PC-9 (cell line): Measurements from ENCODE around the gene MAPRE3. TPM values are rescaled to one million over a fixed set of nuclear protein-coding genes. Genes with fewer than 3 reads are reported as not detected.
A peak's percentile ranks its signal among the peaks of the same experiment; 100 is the strongest.

Experiments
- BruUV-seq: library from RNA; stranded (reverse); fragments of 400-500 nt; replicated peaks from 2 replicates; lab custom pipeline; 2021; lab: Mats Ljungman, UMichigan
- CTCF ChIA-PET: fragments of 300-600 bp; sonication (Branson Sonifier 250); formaldehyde crosslinking; loops from one replicate; lab custom pipeline; 2022; ENCODE audit warnings: antibody characterized with exemption; lab: Charles Lee
- POLR2A ChIA-PET: fragments of 300-600 bp; sonication (Branson Sonifier 250); formaldehyde crosslinking; loops from one replicate; lab custom pipeline; 2022; ENCODE audit warnings: antibody characterized with exemption; ENCODE audit not compliant: unreplicated experiment; lab: Charles Lee
- DNase-seq, 2 experiments: peaks; one replicate each; pipeline versions ENCODE4 v3.0.0 to v3.0.0-alpha.2; 2015 to 2022; ENCODE audit warnings: mixed read lengths in 1 of 2
- H2AFZ ChIP-seq: fragments of 200-600 bp; sonication (generic); 2 replicates; pipeline ENCODE4 v1.8.1; 2017; ENCODE audit warnings: antibody characterized with exemption
- H3F3A ChIP-seq: fragments of 200-600 bp; sonication (generic); 2 replicates; pipeline ENCODE4 v1.8.1; 2017; ENCODE audit warnings: antibody characterized with exemption, mild to moderate bottlenecking, low read depth; ENCODE audit not compliant: insufficient read depth
- H3K27ac ChIP-seq: fragments of 200-600 bp; sonication (generic); 2 replicates; pipeline ENCODE4 v1.6.1; 2016; ENCODE audit warnings: mixed run types
- H3K27me3 ChIP-seq: fragments of 200-600 bp; sonication (generic); 2 replicates; pipeline ENCODE4 v1.6.1; 2016; ENCODE audit warnings: low read depth, mixed run types; ENCODE audit not compliant: insufficient read depth
- H3K36me3 ChIP-seq: fragments of 200-600 bp; sonication (generic); 2 replicates; pipeline ENCODE4 v1.6.1; 2016; ENCODE audit warnings: low read depth, mixed run types
- H3K4me1 ChIP-seq: fragments of 200-600 bp; sonication (generic); replicated peaks from 2 replicates; pipeline ENCODE4 v1.6.1; 2016; ENCODE audit warnings: mixed run types; ENCODE audit not compliant: insufficient read depth
- H3K4me2 ChIP-seq: fragments of 200-600 bp; sonication (generic); 2 replicates; pipeline ENCODE4 v1.6.1; 2017; ENCODE audit warnings: mixed run types
- H3K4me3 ChIP-seq: fragments of 200-600 bp; sonication (generic); 2 replicates; pipeline ENCODE4 v1.6.1; 2016; ENCODE audit warnings: mixed run types
- H3K79me2 ChIP-seq: fragments of 200-600 bp; sonication (generic); 2 replicates; pipeline ENCODE4 v1.6.1; 2017; ENCODE audit warnings: low read depth, mixed run types
- H3K9me2 ChIP-seq: fragments of 200-600 bp; sonication (generic); 2 replicates; pipeline ENCODE4 v1.8.1; 2017; ENCODE audit warnings: mild to moderate bottlenecking; ENCODE audit not compliant: insufficient read depth
- H3K9me3 ChIP-seq: fragments of 200-600 bp; sonication (generic); 2 replicates; pipeline ENCODE4 v1.8.1; 2016; ENCODE audit warnings: low read depth; ENCODE audit not compliant: insufficient read depth
- H4K20me1 ChIP-seq: fragments of 200-600 bp; sonication (generic); 2 replicates; pipeline ENCODE4 v1.8.1; 2017; ENCODE audit not compliant: insufficient read depth
- EZH2 ChIP-seq: fragments of 200-600 bp; sonication (generic); IDR thresholded peaks from 2 replicates; pipeline ENCODE4 v1.8.0; 2017; ENCODE audit warnings: antibody characterized with exemption, low read depth
- intact Hi-C: fragments of 100-400 bp; cut with micrococcal nuclease; formaldehyde crosslinking; loops from one replicate; pipeline ENCODE4 v1.10.0; 2022; ENCODE audit not compliant: unreplicated experiment
- total RNA-seq: library from RNA; stranded (reverse); gene quantifications from 2 replicates; pipeline ENCODE4 v1.2.3, GENCODE V29; 2021
- TF ChIP-seq, protein P1 (sequence below): fragments of 200-600 bp; sonication (generic); conservative IDR thresholded peaks from 2 replicates; pipeline ENCODE4 v1.6.1; 2017; ENCODE audit warnings: mixed run types, antibody characterized with exemption, mild to moderate bottlenecking, moderate library complexity

The MAPRE3 gene
- total RNA-seq, 1 experiment from 2014 or later: 25.2 TPM

DNA sequence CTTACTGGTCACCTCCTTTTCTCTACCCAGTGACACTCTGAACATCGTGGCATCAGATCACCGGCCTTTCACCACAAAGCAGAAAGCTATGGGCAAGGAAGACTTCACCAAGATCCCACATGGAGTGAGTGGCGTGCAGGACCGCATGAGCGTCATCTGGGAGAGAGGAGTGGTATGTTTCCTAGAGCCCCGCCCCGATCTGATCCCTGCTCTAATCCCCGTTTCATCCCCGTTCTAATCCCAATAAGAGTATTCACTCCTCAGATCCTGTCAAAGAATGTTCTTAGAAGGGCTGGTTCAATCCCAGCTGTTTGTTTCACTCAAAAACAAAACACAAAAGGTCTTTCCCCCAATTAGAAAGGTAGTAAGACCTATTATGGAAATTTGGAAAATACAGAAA lies 30.4 kb upstream of the MAPRE3 start:
- ChIA-PET CTCF (no interaction called here), POLR2A (no interaction called here)
- Histone ChIP-seq H3K79me2 (no peaks in the 10 kb centered on the region), H3K4me2 (no peak overlapping the region), H3K4me1 (no peaks in the 10 kb centered on the region; the same call in 1 of the 2 replicates), H3K36me3 (no peaks in the 10 kb centered on the region), H3K9me2 (no peaks in the 10 kb centered on the region), H3K27me3 (no peaks in the 10 kb centered on the region), H3K9me3 (0 out of 2 replicates have a peak, but pooled peaks cover 3% of the 10 kb centered on the region), H3F3A (peaks cover 9% of the 10 kb centered on the region; the same call in 1 of the 2 replicates), H3K4me3 (no peak overlapping the region), H3K27ac (no peak overlapping the region), H2AFZ (no peak overlapping the region), H4K20me1 (no peaks in the 10 kb centered on the region)
- TF ChIP-seq EZH2: no peak
- TF ChIP-seq, protein P1, sequence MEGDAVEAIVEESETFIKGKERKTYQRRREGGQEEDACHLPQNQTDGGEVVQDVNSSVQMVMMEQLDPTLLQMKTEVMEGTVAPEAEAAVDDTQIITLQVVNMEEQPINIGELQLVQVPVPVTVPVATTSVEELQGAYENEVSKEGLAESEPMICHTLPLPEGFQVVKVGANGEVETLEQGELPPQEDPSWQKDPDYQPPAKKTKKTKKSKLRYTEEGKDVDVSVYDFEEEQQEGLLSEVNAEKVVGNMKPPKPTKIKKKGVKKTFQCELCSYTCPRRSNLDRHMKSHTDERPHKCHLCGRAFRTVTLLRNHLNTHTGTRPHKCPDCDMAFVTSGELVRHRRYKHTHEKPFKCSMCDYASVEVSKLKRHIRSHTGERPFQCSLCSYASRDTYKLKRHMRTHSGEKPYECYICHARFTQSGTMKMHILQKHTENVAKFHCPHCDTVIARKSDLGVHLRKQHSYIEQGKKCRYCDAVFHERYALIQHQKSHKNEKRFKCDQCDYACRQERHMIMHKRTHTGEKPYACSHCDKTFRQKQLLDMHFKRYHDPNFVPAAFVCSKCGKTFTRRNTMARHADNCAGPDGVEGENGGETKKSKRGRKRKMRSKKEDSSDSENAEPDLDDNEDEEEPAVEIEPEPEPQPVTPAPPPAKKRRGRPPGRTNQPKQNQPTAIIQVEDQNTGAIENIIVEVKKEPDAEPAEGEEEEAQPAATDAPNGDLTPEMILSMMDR: no peak
- intact Hi-C loops: loop anchor here (5.0 kb wide), 1 partner anchor 93 kb away; the partner anchor contains the start of gene DPYSL5
- BruUV-seq: no TSS peak
- no peak for DNase-seq

DNA sequence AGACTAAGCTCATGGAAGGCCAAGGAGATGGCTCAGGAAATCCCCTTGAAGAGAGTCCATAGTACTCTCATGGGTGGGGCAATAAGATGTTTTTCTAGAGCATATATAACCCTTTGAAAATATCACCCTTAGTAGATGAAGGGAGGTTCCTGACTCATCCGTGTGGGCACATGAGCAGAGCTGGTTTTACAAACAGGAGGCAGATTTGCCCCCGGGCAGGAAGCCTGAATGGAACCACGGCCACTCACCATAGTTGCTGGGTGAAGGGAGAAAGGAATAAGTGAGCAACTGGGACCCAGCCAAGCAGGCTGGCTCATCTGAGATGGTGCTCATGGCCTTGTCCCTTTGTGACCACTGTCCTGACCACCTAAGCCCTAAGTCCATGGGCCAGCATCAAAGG lies 29.0 kb upstream of the MAPRE3 start:
- no peaks in the 10 kb centered on the region for H3K79me2 ChIP-seq
- peaks cover 9% of the 10 kb centered on the region; the same call in 1 of the 2 replicates for H3F3A ChIP-seq
- H3K9me3 ChIP-seq: 0 out of 2 replicates have a peak, but pooled peaks cover 3% of the 10 kb centered on the region
- TF ChIP-seq, protein P1: no peak
- TF ChIP-seq EZH2: no peak
- intact Hi-C loops: loop anchor here (5.0 kb wide), 1 partner anchor 94 kb away; the partner anchor contains the start of gene DPYSL5
- no peaks in the 10 kb centered on the region for H4K20me1 ChIP-seq
- H2AFZ ChIP-seq: no peak overlapping the region
- no peak overlapping the region for H3K4me3 ChIP-seq
- no peaks in the 10 kb centered on the region; the same call in 1 of the 2 replicates for H3K4me1 ChIP-seq
- ChIA-PET POLR2A (no interaction called here), CTCF (interaction anchor here (0.6 to 0.7 kb wide), 3 partner anchors 27 to 288 kb away, joined by 3 to 8 read pairs (median 4); no protein-coding TSS in a partner anchor)
- BruUV-seq: no TSS peak
- no peak overlapping the region for H3K27ac ChIP-seq
- H3K27me3 ChIP-seq: 0 out of 2 replicates have a peak, but pooled peaks cover 3% of the 10 kb centered on the region
- H3K9me2 ChIP-seq: no peaks in the 10 kb centered on the region
- no peak overlapping the region for H3K4me2 ChIP-seq
- DNase-seq: peak; percentile 51 to 60
- H3K36me3 ChIP-seq: no peaks in the 10 kb centered on the region

DNA sequence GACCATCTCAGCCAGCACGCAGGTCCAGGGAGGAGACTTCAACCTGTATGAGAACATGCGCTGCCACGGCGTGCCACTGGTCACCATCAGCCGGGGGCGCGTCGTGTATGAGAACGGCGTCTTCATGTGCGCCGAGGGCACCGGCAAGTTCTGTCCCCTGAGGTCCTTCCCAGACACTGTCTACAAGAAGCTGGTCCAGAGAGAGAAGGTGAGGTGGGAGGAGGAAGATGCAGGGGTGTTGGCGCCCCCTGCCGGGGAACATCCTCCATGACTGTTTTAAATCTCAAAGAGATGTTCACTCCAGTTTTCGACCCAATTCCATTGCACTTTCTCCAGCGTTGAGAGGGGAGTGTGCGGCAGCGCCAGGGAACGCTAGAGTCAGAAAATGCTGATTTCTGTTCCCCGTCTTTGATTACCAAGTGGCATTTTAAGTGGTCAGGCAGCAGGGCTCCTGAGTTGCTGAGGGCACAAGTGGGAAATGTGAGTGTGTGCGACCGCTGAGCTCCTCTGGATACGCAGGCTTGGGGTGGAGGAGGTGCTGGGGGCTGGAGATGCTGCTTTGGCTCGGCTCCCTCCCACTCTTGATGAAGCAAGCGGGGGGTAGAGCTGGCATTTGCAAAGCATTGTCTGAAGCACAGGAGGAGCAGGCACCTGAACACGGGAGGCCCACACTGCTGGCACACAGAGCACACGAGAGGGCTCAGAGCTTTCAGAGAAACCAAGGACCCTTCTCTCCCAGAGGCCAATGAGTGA lies 27.7 kb upstream of the MAPRE3 start:
- Histone ChIP-seq H3K4me2 (no peak overlapping the region), H3K36me3 (no peaks in the 10 kb centered on the region), H3K4me3 (no peak overlapping the region), H3K9me3 (0 out of 2 replicates have a peak, but pooled peaks cover 3% of the 10 kb centered on the region), H3K4me1 (no peaks in the 10 kb centered on the region; the same call in 1 of the 2 replicates), H3K27me3 (0 out of 2 replicates have a peak, but pooled peaks cover 5% of the 10 kb centered on the region), H3K9me2 (no peaks in the 10 kb centered on the region), H3K79me2 (no peaks in the 10 kb centered on the region), H3F3A (peaks cover 9% of the 10 kb centered on the region; the same call in 1 of the 2 replicates), H4K20me1 (no peaks in the 10 kb centered on the region), H3K27ac (no peak overlapping the region), H2AFZ (no peak overlapping the region)
- no TSS peak for BruUV-seq
- ChIA-PET POLR2A (no interaction called here), CTCF (interaction anchor here (1.5 kb wide), 1 partner anchor 97 kb away, joined by 7 read pairs; no protein-coding TSS in a partner anchor)
- intact Hi-C loops: loop anchor here (5.0 kb wide), 1 partner anchor 95 kb away; the partner anchor contains the start of gene DPYSL5
- TF ChIP-seq EZH2: no peak
- TF ChIP-seq, protein P1: peak; percentile 90
- DNase-seq: peak in 1 of 2 experiments; percentile 44
